Stimulated activated CD4-positive, alpha-beta T cell treated with anti-CD3 and anti-CD28 coated beads, Interleukin-4, amount 100 ng/mL, for 4 hours (primary cell): ENCODE measurements around the gene ZCCHC10.
"Not testable (repeated sequence)": the region's sequence is repeated elsewhere in the genome, so short reads cannot be mapped to it uniquely, and the experiment has no call there.

Experiments used
- DNase-seq, 2 experiments: peaks; one replicate each; pipeline ENCODE4 v3.0.0-alpha.2; 2020

Gene ZCCHC10

DNA sequence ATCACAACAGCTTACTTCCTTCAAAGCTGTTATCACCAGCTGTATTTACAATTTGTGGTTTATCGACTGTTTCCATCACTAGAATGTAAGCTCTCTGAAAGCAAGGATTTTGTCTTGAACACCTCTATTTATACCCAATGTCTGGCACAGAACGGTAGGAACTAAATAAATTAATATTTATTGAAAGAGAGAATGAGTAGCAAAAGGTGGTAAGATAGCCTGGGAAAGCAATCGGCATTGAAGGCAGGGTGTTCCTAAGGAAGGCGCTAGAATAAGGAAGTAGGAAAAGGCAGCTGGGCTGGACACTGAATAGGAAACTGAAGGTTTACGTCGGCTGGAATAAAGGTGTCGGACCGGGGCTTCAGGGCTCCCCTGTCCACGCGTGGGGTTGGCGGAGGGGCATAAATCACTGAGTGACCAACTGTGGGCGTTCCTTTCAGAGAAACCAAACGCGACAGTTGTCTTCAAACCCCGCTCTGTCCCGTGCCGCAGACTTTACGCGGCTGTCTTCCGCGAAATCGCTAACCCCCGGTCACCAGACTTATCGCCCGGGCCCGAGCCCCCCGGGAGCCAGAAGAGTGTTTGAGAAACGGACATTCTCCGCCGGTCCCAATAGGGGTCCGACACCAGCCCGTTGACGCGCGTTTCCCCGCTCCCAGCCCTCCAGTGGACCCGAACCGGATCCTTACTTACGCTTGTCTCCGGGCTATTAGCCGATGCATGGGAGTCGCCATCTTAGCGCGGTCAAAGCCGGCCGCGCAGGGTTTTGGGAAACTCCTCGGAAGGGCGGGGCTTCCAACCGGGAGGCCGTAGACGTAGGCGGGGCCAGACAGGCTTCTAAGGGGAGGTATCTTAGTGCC lies at the start of gene ZCCHC10:
Gene ZCCHC10 (minus strand): TSS at position 746 of the 860 bp plus-strand sequence. CDS start 12 bp downstream, at position 734.
- DNase-seq: peak; percentile 89 to 90

DNA sequence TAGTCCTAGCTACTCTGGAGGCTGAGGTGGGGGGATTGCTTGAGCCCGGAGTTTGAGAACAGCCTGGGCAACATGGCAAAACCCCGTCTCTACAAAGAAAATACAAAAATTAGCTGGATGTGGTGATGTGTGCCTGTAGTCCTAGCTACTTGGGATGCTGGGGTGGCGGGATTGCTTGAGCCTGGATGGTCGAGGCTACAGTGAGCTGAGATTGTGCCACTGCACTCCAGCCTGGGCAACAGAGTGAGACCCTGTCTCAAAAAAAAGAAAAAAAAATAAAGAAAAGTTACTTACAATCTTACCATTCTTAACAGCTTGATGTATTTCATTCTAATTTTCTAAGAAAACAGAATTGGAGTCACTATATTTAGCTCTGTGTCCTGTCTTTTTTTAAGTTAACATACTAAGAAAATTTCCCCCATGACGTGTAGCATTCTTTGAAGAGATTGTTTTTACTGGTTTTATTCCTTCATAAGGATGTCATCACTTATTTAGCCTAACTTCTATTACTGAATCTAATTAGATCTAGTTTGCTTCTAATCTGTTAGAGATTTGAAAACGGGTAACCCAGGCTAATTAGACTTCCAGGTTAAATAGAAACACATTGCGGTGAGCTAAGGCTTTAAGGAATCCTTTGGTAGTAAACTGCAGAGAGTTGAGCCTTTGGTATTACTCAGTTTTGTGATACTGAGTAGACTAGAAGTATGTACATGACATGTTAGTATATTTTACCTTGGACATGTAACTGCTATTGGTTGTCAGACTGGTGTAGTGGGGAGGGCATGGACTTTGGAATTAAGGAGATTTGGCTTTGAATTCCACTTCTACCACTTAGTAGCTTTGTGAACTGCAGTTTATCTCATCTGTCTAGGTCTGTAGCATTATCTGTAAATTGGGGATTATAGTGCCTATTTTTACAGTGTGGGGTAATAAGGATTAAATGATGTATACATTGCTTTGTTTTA lies 49.5 kb upstream of the ZCCHC10 start:
- no peak for DNase-seq

DNA sequence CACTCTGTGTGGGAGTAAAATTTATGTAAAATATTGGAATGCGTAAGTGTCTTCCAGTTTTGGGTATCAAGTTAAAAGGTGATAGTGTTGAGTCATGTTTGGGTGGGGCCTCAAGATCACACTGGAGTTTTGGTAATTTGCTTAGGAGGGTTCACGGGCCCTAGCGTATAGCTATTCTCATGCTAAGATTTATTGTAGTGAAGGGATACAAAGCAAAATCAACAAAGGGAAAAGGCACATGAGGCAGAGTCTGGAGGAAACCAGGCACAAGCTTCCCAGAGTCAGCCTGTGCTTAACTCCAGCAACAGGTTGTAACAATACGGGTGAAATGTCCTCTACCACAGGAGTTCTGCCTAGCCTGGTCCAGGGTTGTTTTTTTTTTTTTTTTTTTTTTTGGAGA lies 45.7 kb upstream of the ZCCHC10 start:
- no peak for DNase-seq

DNA sequence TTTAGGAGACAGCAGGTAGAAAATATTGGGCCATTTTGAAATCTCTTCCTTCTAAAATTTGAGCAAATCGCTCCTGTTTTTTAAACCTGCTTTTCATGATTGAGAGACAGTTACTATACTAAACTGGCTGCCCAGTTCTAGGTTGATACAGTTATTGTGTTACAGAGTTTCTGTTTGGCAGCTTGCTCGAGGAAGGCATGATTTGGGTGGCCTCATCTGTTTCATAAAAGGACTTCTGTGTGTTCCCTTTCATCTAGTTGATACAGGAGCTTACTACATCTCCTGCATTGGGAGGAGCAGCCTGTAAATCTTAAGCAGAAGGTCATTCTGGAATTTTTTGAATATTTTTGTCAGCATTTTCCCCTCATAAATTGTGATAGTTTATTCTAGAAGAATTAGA lies 39.7 kb upstream of the ZCCHC10 start:
- no peak for DNase-seq

DNA sequence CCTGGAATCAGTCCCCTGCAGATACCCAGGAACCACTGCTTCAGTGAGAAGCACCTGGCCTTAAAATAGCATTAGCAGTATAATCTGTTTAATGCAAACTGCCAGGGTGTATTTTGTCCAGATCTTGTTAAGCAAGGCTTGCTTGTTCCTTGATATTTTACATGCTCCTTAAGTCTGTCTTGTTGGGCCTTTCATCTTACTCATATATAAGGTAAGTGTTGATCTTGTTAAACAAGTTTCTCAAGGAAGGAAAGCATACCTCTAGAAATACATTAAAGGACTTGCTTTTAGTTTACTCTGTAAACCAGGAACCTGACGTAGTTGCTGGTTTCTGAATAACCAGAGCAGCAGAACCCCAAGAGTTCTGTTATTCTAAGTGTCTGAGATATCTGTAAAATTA lies 39.1 kb upstream of the ZCCHC10 start:
- DNase-seq: no peak

DNA sequence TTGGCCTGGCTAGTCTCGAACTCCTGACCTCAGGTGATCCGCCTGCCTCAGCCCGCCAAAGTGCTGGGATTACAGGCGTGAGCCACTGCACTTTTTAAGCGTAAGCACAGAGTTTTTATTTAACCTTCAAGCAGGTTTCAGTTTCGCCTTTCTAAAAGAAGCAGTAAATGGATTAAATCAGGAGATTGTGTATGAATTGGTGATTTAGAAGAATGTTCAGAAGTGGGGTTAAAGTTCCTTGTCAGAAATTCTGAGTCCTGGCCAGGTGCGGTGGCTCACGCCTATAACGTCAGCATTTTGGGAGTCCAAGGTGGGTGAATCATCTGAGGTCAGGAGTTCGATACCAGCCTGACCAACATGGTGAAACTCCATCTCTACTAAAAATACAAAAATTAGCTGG lies 37.6 kb upstream of the ZCCHC10 start:
- DNase-seq: no peak

DNA sequence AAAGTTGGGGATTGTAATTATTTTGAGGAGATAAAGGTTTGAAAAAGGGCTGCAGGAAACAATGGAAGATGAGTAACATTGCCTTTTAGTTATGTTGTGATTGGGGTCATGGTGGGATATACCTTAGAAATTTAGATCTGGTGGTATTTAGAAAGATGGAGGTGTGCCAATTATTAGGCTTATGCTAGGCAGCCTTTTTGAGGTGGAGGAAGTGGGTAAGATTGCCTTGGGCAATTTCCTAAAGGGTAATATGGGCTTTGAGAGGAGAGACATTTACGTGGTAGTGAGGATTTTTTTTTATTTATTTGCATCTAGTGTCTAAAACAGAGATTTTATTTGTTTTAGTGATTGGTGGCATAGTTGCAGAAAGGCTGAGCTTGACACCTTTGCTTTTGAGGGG lies 35.9 kb upstream of the ZCCHC10 start:
- DNase-seq: no peak

DNA sequence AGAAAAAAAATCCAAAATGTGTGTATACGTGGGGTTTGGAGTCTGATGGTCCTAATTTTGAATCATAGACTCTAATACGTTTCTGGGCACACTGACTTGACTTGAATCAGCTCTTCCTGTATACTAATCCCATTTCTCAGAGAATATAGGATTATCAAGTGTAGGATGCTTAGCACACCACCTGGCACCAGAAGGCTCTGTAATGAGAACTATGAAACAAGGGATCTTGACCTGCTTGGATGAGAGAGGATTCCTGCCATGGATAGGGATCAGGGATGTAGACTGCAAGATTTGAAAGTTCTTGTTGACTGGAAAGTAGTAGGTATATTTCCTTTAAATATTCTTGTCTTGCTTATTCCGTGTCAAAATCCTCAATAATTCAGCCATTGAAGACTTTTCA lies 33.3 kb upstream of the ZCCHC10 start:
- DNase-seq: no peak

DNA sequence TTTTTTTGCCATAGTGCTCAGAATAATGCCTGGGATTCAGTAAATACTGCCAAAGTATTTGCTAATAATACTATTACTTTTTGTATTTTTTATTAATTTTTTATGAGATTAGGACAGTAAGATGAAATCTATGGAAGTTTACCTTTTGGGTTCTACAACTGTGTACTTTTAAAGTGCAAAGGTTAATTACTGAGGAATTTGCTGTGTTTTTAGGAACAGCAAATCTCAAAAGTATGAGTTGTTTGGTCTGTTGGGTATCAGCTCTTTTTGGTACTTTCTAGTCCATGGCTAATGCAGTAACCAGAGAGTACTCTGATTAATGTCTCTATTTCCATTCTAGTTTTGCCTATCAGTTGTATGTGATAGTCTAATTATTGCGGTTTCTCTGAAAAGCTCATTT lies 30.5 kb upstream of the ZCCHC10 start:
- DNase-seq: no peak

DNA sequence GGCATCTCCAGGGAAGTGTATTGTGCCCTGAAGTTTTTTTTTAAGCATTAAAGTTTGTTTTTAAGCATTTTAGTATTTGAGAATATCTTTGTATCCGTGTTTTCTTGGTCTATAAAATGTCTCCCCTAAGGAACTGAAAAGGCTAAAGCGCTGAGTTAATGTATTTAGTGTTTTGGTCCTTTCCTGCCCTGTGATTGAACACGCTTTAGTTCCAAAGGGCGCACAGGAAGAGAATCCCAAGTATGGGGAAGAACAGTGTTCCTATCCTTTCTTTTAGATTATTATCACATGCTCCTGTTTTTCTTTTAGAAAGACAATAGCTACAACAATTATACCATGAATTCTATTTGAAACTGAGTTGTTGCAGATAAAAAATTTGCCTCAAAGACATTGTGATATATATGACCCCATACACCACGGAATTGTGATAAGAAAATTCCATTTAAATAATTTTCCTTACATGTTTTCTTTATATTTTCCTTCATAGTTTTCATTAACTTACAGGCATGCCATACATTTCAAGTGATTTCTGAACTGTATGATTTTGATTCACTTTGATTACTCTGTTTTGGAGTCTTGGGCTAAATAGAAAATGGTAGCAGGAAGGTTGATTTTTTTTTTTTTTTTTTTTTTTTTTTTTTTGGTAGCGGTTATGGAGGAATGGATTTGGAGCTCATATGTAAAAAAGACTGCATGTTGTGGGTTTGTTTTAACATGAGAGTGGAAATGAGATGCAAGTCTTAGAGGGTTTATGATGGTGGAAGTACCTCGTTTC lies 28.5 kb upstream of the ZCCHC10 start:
- DNase-seq: no peak

DNA sequence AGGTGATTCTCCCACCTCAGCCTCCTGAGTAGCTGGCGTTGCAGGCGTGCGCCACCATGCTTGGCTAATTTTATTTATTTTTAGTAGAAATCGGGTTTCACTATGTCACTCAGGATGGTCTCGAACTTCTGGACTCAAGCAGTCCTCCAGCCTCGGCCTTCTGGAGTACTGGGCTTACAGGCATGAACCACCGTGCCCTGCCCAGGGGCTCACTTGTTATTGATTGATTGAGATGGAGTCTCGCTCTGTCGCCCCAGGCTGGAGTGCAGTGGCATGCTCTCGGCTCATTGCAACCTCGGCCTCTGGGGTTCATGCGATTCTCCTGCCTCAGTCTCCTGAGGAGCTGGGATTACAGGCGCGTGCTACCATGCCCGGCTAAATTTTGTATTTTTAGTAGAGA lies 27.1 kb upstream of the ZCCHC10 start:
- DNase-seq: no peak

DNA sequence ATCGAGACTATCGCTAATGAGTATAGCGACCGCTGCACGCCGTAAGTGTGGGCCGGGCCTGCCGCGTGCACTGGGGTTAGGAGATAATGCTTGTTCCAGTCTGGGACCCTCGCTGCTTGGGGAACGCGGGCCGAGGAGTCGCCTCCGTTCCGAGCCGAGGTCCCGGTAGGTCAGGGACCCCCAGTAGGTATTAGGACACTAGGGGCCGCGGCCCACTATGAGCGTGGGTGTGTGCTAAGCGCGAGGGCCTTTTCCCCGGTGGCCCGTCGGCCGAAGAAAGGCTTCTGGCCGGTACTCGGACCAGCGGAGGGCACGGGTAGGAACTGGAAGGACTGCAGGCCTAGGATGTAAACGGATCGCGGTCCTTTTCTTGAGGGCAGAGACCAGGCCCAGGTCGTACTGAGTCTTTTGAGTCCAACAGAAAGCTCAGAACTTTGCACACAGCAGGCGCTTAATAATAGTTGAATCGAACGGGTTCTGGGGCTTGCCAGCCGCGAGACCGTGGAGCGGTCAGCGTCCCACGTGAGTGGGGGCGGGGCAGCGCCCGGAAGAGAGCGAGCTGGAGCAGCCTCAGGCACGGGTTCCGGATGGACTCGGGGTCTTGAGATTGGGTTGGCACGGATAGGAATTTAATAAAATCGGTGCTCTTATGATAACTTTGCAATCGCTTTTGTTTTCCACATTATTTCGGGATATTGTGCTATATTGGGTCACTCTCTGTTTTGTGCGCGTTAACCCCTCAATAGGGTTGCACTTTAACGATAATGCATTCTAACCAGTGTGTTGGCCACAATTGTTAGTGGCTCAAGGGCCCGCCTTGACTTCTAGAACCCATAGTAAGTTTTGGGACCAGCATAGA lies 26.2 kb upstream of the ZCCHC10 start:
- peak; percentile 43 to 54 for DNase-seq

DNA sequence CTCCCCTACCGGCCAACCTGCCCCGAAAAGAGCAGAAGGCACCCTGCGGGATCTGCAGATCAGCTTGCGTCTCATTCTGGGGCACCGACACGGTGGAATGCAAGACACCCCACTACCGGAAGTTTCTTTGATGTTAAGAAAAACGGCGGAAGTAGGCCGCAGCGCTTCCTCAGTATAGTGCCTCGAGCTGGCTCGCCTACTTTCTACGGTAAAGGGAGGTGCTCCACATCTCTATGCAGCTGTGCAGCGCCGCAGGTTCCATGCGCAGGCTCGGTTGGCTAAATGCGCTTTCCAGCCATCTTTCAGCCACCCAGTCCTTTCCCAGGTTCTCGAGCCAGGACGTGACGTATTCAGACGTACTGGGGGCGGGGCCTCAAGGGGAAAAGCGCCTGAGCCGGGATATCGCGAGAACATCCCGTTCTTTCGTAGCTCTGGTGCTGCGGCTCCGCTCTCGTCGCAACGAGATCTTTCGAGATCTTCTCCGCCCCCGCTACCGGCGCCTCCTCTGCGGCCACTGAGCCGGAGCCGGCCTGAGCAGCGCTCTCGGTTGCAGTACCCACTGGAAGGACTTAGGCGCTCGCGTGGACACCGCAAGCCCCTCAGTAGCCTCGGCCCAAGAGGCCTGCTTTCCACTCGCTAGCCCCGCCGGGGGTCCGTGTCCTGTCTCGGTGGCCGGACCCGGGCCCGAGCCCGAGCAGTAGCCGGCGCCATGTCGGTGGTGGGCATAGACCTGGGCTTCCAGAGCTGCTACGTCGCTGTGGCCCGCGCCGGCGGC lies 25.4 kb upstream of the ZCCHC10 start, which contains the start of gene HSPA4:
Gene HSPA4 (plus strand): TSS at position 472 of the 775 bp plus-strand sequence. CDS start 238 bp downstream, at position 710.
- DNase-seq: peak; percentile 92 to 97

DNA sequence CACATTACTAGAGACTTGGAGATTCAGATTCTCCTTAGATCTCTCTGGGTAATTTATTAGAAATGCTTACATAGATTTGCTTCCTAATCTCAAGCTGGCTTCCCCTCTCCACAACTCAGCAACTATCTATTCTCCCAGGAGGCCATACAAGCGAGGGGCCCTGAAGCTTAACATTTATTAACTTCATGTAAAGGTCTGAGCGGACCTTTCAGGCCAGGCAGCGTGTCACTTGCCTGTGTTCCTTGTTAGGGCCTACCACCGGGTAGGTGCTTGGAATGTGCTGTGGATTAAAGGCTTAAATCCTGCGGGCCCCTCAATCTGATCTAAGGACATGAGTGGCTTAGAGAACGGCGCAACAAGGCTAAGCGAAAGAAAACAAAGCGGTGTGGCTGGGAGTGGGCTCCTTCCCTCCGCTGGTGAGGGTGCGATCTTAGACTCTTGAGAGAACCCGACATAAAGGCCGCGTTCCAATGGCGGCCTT lies 24.8 kb upstream of the ZCCHC10 start:
- DNase-seq: no peak

DNA sequence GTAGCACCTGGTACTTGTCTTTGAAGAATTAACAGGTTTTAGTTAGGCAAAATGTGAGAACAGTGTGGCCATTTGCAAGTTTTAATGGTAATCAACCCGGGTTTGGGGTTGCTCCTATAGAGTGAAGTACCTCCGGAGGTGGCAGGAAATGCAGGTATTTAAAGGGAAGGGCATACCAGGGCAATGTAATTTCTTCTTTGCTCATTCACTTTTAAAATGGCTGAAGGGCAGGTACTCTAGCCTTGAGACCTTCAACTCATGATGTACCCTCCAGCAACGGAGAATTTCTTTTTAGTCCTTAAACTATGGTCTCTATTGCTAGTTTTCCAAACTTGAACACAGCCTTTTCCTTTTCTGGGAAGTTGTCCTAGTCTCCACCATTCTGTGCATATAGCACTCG lies 24.2 kb upstream of the ZCCHC10 start:
- no peak for DNase-seq

DNA sequence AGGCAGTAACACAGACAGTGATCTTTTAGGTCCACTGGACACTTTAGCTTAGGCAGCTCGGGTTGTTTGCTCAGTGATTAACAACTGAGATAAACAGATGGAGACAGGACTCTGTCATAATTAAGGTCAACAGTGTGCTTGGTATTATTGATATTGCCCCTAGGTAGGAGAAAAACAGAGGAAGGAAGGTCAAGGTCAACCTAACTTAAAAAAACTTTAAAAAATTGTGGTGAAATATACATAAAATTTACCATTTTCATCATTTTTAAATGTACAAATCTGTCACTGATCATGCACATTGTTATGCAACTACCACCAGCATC lies 23.3 kb upstream of the ZCCHC10 start:
- DNase-seq: no peak

DNA sequence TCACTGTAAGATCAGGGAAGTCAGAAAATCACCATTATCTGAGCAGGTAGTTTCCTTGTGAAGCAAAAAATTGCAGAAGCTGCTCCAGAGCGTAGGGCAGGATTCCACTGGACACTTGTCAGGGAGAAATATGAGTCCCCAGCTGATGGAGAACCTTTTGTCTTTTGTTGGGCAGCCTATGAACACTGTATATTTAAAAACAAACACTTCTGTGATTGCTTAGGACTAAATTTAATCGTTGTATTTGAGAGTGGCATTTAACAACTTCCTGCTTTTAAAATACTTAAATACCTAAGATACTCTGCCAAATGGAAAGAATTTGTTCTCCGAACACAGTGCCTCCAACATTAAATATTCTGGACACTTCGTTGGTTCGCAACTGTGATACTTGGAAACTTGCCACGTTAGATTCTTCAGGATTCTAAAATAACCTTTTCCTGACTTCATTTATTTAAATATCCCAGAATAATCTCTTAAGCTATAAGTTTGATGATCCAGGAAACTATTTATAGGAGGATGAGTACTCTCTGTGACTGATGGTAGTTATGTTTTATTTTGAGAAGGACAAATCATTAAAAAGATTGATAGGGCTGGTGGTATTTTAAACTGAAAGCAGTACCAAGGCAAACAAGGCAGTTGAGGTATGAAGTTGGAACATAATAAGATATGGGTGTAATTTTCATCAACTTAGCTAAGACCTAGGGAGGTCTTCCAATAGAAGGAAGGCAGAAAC lies 22.8 kb upstream of the ZCCHC10 start:
- DNase-seq: no peak

DNA sequence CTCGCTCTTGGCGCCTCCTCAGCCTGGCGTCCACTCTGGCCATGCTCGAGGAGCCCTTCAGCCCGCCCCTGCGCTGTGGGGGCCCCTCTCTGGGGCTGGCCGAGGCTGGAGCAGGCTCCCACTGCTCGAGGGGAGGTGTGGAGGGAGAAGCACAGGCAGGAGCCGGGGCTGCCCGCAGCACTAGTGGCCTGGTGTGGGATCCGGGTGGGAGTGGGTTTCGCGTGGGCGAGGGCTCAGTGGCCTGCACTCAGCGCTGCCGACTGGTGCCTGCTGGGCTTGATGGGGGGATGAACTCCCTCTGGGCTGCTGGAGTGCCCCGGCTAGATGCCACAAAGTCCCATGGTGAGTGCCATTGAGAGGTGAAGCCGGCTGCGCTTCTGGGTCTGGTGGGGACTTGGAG lies 21.1 kb upstream of the ZCCHC10 start:
- DNase-seq: no peak

DNA sequence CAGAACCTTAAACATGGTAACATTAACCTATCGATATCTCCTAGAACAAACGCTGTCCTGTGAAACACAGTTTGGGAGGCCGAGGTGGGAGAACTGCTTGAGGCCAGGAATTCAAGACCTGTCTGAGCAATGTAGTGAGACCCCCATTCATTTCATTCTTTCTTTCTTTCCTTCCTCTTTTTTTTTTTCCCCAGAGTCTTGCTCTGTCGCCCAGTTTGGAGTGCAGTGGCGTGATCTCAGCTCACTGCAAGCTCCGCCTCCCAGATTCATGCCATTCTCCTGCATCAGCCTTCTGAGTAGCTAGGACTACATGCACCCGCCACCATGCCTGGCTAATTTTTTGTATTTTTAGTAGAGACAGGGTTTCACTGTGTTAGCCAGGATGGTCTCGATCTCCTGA lies 20.2 kb upstream of the ZCCHC10 start:
- DNase-seq: not testable (repeated sequence)

DNA sequence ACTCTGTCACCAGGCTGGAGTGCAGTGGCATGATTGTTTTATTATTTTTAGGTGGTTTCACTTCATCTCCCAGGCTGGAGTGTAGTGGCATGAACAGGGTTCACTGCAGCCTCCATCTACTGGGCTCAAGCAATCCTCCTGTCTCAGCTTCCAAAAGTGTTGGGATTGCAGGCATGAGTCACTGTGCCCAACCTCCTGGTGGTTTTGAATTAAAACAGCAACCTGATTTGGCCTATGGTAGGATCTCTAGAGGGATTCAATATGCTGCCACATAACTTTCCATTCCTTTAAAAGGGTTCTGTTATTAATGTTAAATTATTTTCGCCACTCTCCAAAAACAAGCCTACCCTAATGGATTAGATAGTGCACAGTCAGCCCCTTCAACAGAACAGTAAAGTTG lies 15.6 kb upstream of the ZCCHC10 start:
- DNase-seq: no peak
